GM18907 (cell line): ENCODE results near the gene OLA1.

Experiments
- ATAC-seq: cut with Tn5 transposase; IDR thresholded peaks from one replicate; pipeline ENCODE4 v1.9.1; 2021; ENCODE audit warnings: mild to moderate bottlenecking, moderate library complexity; ENCODE audit not compliant: unreplicated experiment

The OLA1 gene

GRCh38 chr2:174181368-174181767 is 67.0 kb downstream of the OLA1 start:
- no peak for ATAC-seq

GRCh38 chr2:174180726-174181236 is 67.6 kb downstream of the OLA1 start:
- ATAC-seq, result no peak

GRCh38 chr2:174180165-174180724 is 68.1 kb downstream of the OLA1 start:
- ATAC-seq, result no peak

GRCh38 chr2:174177316-174177890 is 70.9 kb downstream of the OLA1 start:
- no peak for ATAC-seq

- no peak for ATAC-seq
Observed at GRCh38 chr2:174176898-174177297, 71.4 kb downstream of the OLA1 start.

- ATAC-seq, result no peak
Observed at GRCh38 chr2:174174741-174175140, 73.6 kb downstream of the OLA1 start.

DNA sequence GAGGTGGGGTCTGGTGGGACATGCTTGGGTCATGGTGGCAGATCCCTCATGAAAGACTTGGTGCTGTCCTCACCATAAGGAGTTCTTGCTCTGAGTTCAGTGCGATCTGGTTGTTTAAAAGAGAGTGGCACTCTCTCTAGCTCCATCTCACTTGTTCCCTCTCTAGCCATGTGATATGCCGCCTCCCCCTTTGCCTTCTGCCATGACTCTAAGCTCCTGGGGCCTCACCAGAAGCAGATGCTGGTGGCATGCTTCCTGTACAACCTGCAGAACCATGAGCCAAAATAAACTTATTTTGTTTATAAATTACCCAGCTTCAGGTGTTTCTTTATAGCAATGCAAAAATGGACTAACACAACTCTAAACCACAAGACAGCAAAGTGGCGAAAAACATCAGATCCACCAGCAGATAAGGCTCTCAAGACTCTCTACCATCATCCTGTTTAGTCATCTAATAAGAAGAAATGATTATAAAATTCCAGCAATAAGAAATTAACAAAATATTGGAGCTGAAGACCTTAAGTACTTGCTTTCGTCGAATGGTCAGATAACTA is 75.5 kb downstream of the OLA1 start:
- ATAC-seq, result no peak

GRCh38 chr2:174171686-174172445 is 76.5 kb downstream of the OLA1 start:
- ATAC-seq, result no peak

DNA sequence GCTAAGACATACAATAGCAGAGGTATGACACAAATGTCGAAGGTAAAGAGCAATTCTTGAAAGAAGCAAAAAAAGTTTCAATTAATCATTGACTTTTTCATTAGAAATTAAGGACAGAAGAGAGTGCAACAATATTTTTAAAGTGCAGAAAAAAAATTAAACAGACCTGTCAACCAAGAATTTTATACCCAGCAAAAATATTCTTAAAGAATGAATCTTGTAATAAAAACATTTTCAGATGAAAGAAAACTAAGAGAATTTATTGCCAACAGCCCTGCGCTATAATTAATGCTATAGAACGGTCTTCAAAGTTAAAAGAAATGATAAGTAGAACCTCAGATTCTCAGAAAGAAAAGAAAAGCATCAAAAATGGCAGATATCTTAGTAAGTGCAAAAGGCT is 79.0 kb downstream of the OLA1 start:
- no peak for ATAC-seq

DNA sequence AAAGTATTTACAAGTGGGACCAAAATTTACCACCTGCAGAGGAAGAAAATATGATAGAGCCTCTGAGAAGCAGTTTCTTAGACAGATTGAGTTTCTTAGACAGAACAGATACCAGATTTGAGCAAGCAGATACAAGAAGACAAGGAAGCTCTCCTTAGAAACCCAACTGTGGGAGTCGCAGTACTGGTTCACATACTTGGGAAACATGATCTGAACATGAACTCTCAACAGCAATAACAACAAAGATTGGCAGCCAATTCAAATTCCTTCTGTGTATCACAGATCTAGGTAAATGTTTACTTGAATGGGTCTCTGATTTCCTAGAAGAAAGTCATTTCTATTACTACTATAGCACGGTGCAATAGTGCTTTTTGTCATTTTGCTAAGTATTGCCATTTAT is 82.1 kb downstream of the OLA1 start:
- ATAC-seq, result no peak

DNA sequence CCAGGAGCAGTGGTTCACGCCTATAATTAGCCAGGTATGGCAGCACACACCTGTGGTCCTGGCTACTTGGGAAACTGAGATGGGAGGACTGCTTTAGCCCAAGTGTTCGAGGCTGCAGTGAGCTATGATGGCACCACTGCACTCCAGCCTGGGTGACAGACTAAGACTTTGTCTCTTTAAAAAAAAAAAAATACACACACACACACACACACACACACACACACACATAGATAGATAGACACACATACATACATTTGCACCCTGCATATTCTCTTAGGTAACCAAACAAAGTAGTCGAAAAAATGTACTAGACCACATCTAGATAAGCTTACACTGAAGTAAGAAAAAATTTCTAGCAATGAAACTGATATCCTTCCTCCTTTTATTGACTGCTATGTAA is 86.8 kb downstream of the OLA1 start:
- ATAC-seq, result no peak

DNA sequence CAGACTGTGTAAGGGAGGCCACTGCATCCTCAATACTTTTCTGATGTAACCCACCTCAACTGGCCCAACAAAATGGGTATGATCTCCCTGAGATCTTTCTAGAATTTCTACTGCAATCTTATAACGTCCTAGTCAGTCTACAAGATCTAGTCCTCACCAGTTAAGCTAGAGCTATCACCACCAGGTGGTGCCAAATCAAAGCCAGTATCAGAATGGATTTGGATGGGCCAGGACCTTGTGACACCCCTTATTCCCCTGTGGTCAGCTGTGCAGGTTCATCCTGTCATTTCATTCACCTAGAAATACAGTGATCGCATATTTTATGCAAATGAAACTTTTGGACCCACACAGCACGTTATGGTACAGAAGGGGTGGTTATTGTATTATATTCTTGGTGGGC is 90.3 kb downstream of the OLA1 start:
- no peak for ATAC-seq

GRCh38 chr2:174157053-174157452 is 91.3 kb downstream of the OLA1 start:
- ATAC-seq, result no peak

GRCh38 chr2:174153757-174154680 is 94.3 kb downstream of the OLA1 start:
- no peak for ATAC-seq

- no peak for ATAC-seq
Observed at GRCh38 chr2:174149530-174149929, 98.8 kb downstream of the OLA1 start.

- no peak for ATAC-seq
Observed at GRCh38 chr2:174148833-174149232, 99.5 kb downstream of the OLA1 start.

DNA sequence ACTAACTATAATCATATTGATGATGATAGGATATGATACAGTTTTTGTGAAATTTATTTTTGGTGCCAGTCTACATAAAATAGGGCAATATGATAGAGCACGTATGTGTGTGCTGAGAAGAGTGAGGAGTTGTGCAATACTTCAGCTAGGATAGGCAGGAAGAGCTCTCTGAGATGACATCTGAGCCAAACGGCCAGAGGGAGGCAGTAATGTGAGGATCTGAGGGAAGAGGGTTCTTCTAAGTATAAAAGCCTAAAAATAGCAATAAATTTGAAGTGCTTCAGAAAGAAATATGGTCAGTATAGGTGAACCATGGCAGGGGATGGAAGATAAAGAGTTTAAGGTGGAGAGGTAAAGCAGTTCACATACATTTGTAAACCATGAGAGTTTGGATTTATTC is 102.5 kb downstream of the OLA1 start:
- ATAC-seq, result no peak

GRCh38 chr2:174142290-174142689 is 106.0 kb downstream of the OLA1 start:
- ATAC-seq, result no peak

- ATAC-seq, result no peak
Observed at GRCh38 chr2:174138161-174138560, 110.2 kb downstream of the OLA1 start.

DNA sequence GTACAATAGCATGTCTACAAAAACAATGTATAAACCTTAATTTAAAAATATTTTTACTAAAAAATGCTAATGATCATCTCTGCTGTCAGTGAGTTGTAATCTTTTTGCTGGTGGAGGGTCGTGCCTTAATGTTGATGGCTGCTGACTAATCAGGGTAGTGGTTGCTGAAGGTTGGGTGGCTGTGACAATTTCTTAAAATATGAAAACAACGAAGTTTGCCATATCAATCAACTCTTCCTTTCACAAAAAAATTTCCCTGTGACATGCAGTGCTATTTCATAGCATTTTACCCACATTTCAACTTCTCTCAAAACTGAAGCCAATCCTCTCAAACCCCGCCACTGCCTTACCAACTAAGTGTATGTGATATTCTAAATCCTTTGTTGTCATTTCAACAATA is 112.4 kb downstream of the OLA1 start:
- no peak for ATAC-seq

GRCh38 chr2:174125090-174125489 is 123.2 kb downstream of the OLA1 start:
- ATAC-seq, result no peak
